Tibial artery (tissue), 4 donors: ENCODE data around the gene STK35.

Experiments
- DNase-seq, 2 donors: peaks; one replicate each; pipeline ENCODE4 v3.0.0-alpha.2; 2019
- H3K27ac ChIP-seq, 2 donors: fragments of 200-600 bp; sonication (generic) in 1 of 2; 1 replicate in 1 of 2; 2 replicates in 1 of 2; pipeline ENCODE4 v1.5.1; 2018 to 2019; ENCODE audit warnings: mild to moderate bottlenecking in 1 of 2
- H3K27me3 ChIP-seq, 2 donors: fragments of 200-600 bp; sonication (generic) in 1 of 2; one replicate each; pipeline versions ENCODE4 v1.5.1 to v1.6.0; 2016 to 2019
- H3K36me3 ChIP-seq, 3 donors: fragments of 200-600 bp; sonication (generic) in 2 of 3; one replicate each; pipeline ENCODE4 v1.5.1; 2016 to 2019; ENCODE audit warnings: mild to moderate bottlenecking in 2 of 3
- H3K4me1 ChIP-seq, 4 donors: fragments of 200-600 bp; sonication (generic) in 2 of 4; 1 replicate in 3 of 4; 2 replicates in 1 of 4; pipeline ENCODE4 v1.5.1; 2016 to 2019
- H3K4me3 ChIP-seq, 2 donors: fragments of 200-600 bp; sonication (generic) in 1 of 2; 1 replicate in 1 of 2; 2 replicates in 1 of 2; pipeline ENCODE4 v1.5.1; 2018 to 2019; ENCODE audit warnings: mild to moderate bottlenecking in 2 of 2
- H3K9me3 ChIP-seq, 3 donors: fragments of 200-600 bp; sonication (generic) in 1 of 3; one replicate each; pipeline ENCODE4 v1.5.1; 2016 to 2019
- CTCF ChIP-seq, 2 experiments: fragments of 200-600 bp in 1 of 2; fragments of 450-650 bp in 1 of 2; IDR thresholded peaks; one replicate each; pipeline ENCODE4 v1.5.1; 2017 to 2019; ENCODE audit warnings: antibody characterized with exemption in 2 of 2, mild to moderate bottlenecking in 1 of 2, moderate library complexity in 1 of 2
- intact Hi-C: fragments of 100-400 bp; cut with DNase I; formaldehyde crosslinking; loops from one replicate; pipeline ENCODE4 v1.15.0; 2023; ENCODE audit warnings: low total_unique reads

STK35 gene

GRCh38 chr20:2114990-2115681 lies 13.5 kb downstream of the STK35 start:
- no peak for TF ChIP-seq CTCF (IDR thresholded peaks at IDR 0.05)
- peak in 1 of 2 donors; percentile 31 for DNase-seq
- Histone ChIP-seq H3K4me1 (peaks cover 0 to 23% (median 11%) of the 10 kb centered on the region in 4 donors), H3K9me3 (no peaks in the 10 kb centered on the region), H3K36me3 (peaks cover 14 to 32% (median 29%) of the 10 kb centered on the region in 3 donors), H3K27ac (no peak overlapping the region), H3K27me3 (no peaks in the 10 kb centered on the region), H3K4me3 (no peak overlapping the region)
- intact Hi-C loops: no loop called here

- Histone ChIP-seq H3K4me1 (peaks cover 0 to 22% (median 11%) of the 10 kb centered on the region in 4 donors), H3K9me3 (no peaks in the 10 kb centered on the region), H3K4me3 (no peak overlapping the region), H3K27ac (no peak overlapping the region), H3K36me3 (peaks cover 14 to 32% (median 29%) of the 10 kb centered on the region in 3 donors), H3K27me3 (no peaks in the 10 kb centered on the region)
- DNase-seq: peak in 1 of 2 donors; percentile 38
- intact Hi-C loops: no loop called here
- TF ChIP-seq CTCF (IDR thresholded peaks at IDR 0.05): no peak
Measured at GRCh38 chr20:2116170-2116940, 14.7 kb downstream of the STK35 start.

GRCh38 chr20:2118783-2119182 lies 17.2 kb downstream of the STK35 start:
- Histone ChIP-seq H3K4me1 (peaks cover 0 to 39% (median 16%) of the 10 kb centered on the region in 4 donors), H3K36me3 (peaks cover 14 to 32% (median 25%) of the 10 kb centered on the region in 3 donors), H3K27me3 (no peaks in the 10 kb centered on the region), H3K4me3 (no peak overlapping the region), H3K27ac (no peak overlapping the region), H3K9me3 (no peaks in the 10 kb centered on the region)
- no peak for TF ChIP-seq CTCF (IDR thresholded peaks at IDR 0.05)
- intact Hi-C loops: no loop called here
- no peak for DNase-seq

- H3K27ac ChIP-seq: no peak overlapping the region
- no peaks in the 10 kb centered on the region for H3K9me3 ChIP-seq
- H3K4me1 ChIP-seq: peaks cover 0 to 50% (median 33%) of the 10 kb centered on the region in 4 donors
- intact Hi-C loops: no loop called here
- H3K27me3 ChIP-seq: no peaks in the 10 kb centered on the region
- TF ChIP-seq CTCF (IDR thresholded peaks at IDR 0.05): no peak
- peak in 1 of 2 donors; percentile 40 for DNase-seq
- peaks cover 0 to 10% (median 8%) of the 10 kb centered on the region in 3 donors for H3K36me3 ChIP-seq
- no peak overlapping the region for H3K4me3 ChIP-seq
Measured at GRCh38 chr20:2122936-2123335, 21.3 kb downstream of the STK35 start.

- Histone ChIP-seq H3K27ac (no peak overlapping the region), H3K36me3 (peaks cover 0 to 4% (median 2%) of the 10 kb centered on the region in 3 donors), H3K4me1 (peaks cover 0 to 50% (median 33%) of the 10 kb centered on the region in 4 donors), H3K27me3 (no peaks in the 10 kb centered on the region), H3K4me3 (no peak overlapping the region), H3K9me3 (no peaks in the 10 kb centered on the region)
- TF ChIP-seq CTCF (IDR thresholded peaks at IDR 0.05): no peak
- DNase-seq: peak in 1 of 2 donors; percentile 24
- intact Hi-C loops: no loop called here
Measured at GRCh38 chr20:2123720-2124119, 22.1 kb downstream of the STK35 start.
